Neural progenitor cell (in vitro differentiated cells): ENCODE data around the gene C11orf42.

Experiments used
- EZH2 ChIP-seq: fragments of 200-600 bp; sonication (generic); IDR thresholded peaks from 2 replicates; pipeline ENCODE4 v1.6.1; 2017; ENCODE audit warnings: antibody characterized with exemption, mild to moderate bottlenecking, moderate library complexity
- EZH2phosphoT487 ChIP-seq: fragments of 200-600 bp; sonication (generic); IDR thresholded peaks from 2 replicates; pipeline ENCODE4 v1.6.1; 2017; ENCODE audit warnings: antibody characterized with exemption
- TF ChIP-seq, protein P1 (sequence below): fragments of 200-600 bp; sonication (generic); IDR thresholded peaks from 2 replicates; pipeline ENCODE4 v1.5.1; 2017; ENCODE audit warnings: antibody characterized with exemption, mild to moderate bottlenecking

DNA sequence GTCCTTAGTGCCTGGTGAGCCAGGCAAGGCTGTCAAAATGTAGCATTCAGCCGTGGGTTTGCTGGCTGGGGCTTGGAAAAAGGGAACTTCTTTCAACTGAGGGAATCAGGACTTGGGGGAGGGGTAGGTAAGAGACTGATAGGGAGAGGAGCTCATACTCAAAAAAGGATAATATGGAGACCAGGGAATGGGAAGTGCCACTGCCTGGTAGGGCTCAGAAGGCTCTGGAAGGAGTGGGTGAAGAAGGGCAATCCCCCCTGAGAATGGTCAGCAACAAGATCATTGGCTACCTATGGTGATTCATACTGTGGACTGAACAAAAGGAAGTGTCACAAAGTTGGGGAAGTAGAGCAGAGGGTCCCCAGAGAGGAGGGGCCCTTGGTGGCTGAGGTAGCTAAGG is 35.4 kb downstream of the C11orf42 start:
- no peak for TF ChIP-seq EZH2
- TF ChIP-seq, protein P1, sequence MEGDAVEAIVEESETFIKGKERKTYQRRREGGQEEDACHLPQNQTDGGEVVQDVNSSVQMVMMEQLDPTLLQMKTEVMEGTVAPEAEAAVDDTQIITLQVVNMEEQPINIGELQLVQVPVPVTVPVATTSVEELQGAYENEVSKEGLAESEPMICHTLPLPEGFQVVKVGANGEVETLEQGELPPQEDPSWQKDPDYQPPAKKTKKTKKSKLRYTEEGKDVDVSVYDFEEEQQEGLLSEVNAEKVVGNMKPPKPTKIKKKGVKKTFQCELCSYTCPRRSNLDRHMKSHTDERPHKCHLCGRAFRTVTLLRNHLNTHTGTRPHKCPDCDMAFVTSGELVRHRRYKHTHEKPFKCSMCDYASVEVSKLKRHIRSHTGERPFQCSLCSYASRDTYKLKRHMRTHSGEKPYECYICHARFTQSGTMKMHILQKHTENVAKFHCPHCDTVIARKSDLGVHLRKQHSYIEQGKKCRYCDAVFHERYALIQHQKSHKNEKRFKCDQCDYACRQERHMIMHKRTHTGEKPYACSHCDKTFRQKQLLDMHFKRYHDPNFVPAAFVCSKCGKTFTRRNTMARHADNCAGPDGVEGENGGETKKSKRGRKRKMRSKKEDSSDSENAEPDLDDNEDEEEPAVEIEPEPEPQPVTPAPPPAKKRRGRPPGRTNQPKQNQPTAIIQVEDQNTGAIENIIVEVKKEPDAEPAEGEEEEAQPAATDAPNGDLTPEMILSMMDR = no peak
- no peak for TF ChIP-seq EZH2phosphoT487
